ENCODE results near the gene MAPK13.
A peak's percentile ranks its signal among the peaks of the same experiment; 100 is the strongest.
"Not testable (repeated sequence)": the region's sequence is repeated elsewhere in the genome, so short reads cannot be mapped to it uniquely, and the experiment has no call there.

The MAPK13 gene

DNA sequence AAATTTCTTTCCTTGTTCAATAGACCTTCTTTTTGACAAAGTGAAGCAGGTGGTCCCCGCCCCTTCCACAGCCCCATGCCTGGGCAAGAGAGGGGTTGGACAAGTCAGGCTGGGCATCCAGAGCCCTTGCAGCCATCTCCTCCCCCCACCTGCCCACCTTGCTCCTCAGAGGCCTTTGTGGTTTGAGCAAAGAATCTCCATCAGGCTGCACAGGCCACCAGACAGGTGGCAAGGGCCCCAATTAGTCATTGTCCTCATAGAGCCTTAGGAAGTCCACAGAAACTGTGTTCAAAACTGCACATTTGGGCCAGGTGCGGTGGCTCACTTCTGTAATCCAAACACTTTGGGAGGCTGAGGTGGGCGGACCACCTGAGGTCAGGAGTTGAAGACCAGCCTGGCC lies 1.5 kb upstream of the MAPK13 start:
- no peak for DNase-seq

DNA sequence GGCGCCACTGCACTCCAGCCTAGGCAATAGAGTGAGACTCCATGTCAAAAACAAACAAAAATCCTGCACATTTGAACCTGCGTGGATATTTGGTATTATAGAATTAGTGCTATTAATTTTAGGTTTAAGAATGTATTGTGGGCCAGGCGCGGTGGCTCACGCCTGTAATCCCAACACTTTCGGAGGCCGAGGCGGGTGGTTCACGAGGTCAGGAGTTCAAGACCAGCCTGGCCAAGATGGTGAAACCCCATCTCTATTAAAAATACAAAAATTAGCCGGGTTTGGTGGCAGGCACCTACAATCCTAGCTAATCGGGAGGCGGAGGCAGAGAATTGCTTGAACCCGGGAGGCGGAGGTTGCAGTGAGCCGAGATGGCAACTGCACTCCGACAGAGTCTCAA lies 979 bp upstream of the MAPK13 start:
- DNase-seq = not testable (repeated sequence)

DNA sequence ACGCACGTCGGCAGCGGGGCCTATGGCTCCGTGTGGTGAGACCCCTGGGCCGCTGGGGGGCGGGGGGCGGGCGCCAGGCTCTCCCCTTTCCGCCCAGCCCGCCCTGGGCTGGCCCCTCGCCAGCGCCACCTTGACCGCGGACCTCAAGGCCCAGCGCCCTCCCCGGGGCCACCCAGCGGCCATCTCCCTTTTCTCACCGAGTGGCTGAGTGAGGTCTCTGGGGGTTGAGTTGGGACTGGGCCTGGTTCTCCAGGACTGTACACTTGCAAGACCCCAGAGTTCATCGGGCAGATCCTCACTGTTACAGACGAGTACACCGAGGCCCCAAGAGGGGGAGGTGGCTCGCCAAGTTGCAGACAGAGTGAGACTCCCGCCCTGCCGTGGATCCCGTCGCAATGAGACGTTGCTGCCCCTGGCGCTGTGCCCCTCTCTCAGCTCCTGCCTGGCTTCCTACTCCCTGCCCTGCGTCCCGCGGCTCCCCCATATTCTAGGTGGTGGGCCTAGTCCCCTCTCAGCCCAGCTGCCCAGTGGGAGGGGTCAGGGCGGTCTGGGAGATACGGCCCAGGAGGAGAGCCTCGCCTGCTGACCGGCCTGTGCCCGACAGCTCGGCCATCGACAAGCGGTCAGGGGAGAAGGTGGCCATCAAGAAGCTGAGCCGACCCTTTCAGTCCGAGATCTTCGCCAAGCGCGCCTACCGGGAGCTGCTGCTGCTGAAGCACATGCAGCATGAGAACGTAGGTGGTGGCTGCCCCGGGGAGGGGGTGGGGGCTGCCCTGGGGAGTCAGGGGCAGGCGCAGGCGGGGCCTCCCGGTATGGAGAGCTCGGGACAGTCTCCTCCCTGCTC lies 576 bp downstream of the MAPK13 start:
- no peak for DNase-seq

DNA sequence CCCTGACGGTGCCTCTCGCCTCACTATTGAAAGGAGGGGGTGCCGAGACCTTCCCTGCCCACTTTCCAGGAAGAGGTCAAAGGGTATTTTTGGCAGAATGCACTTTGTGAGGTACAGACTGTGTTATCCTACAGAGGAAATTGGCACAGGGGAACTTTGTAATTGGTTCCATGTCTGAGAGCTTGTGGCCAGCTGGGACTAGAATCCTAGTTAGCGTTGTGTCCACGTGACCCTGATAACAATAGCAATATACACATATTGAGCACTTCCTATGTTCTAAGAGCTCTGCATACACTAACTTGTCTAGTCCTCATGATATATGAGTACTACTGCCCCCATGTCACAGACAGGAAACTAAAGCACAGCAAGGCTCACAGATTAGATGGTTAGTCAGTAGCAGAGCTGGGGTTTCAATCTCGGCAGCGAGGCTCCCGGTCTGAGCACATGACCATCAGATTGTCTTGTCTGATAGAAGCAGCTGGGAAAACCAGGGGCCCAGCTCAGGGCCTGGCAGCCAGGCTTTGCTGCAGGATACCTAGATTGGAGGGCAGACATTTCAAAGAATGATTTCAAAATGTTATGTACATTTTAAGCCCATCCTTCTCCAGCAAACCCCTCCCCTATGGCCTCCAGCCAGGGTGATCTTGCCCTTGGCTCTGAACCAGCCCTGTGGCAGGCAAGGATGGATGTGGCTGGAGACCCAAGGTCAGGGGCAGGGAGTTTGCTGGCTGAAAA lies 1.4 kb downstream of the MAPK13 start:
- peak in 1 of 14 donors; percentile 12 for DNase-seq

DNA sequence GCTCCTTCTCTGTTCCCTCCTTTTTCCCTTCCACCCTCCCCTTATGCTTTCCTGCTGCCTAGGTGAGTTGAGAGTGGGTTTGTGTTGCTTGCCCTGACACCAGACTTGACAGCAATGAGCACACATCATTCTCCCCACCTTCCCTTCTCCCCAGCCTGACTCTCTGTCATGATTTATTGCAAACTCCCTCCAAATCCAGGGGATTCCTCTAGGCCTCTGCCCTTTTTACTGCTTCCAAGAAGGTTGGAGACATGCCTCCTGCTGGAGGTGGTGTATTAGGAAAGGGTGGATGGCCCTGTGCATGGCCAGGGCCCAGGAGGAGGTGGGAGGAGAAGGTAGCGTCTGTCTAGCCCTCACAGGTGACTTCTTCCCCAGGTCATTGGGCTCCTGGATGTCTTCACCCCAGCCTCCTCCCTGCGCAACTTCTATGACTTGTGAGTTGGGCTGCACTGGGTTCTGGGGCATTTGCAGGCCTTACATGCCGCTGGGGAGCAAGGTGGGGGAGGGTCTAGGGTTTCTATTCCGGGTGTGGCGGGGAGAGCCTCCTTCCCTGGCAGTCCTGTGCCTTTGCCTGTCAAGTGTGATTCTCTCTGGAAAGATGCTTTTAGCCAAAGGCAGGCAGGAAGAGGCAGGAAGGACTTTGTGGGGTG lies 2.1 kb downstream of the MAPK13 start:
- no peak for DNase-seq

DNA sequence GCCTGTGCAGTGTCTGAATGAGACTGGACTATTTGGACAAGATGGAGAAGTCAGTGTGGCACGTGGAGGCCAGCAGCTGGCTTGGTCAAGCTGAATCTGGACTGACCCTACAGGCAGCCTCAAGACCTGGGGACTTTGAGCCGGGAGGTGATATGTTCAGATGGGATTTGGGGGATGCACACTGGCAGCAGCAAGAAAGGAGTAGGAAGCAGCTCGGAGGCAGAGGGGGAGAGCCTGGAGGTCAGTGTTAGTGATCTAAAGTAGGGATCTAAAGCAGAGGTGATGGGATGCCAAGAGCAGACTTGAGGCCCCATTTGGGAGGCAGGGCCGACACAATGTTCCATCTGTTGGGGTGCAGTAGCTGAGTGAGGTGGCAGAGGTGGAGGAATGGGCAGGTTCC lies 2.8 kb downstream of the MAPK13 start:
- no peak for DNase-seq

DNA sequence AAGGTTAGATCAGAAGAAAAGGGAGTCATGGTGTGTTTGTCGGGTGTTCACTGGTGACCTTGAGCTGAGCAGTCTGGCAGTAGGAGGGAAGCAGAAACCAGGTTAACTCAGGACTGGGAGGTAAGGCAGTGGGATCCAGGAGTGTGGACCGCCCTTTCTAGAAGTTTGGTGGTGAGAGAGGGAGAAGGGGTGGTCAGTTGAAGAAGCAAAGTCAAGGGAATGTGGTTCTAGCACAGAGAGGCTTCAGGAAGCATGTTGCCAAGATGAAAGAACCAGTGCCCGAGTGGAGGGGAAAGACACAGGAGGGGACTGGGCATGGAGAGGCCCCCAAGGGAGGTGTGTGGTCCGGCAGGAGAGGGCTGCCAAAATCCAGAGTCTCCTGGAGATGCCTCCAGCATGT lies 3.6 kb downstream of the MAPK13 start:
- no peak for DNase-seq

DNA sequence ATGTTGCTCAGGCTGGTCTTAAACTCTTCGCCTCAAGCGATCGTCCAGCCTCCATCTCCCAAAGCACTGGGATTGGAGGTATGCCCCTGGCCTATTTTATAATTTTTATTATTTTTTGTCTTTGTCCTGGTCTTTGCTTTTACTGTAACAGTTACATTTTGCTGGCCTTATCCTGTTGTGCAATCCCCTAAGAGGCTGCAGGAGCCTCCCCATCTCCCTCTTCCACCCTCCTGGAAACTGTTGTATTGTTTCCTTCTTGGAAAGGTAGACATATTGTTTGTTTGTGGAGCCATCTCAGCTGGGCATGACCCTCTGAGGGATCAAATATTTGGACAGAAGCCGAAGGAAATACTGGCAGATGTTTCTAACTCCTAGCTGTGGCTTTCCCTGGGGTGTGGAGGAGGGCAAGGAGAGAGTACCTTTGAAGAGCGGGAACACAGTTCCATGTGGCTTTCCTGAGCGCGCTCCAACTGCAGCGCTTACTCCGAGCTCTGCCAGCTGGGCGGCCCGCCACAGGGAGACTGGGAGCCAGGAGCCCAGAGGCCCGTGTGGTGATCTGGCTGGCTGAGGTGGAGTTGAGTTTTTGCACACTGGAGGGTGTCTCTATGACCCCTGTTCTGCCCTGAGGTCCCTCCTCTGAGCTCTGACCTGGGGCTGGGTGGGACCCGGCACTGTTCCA lies 4.9 kb downstream of the MAPK13 start:
- DNase-seq = peak in 1 of 14 donors; percentile 49

DNA sequence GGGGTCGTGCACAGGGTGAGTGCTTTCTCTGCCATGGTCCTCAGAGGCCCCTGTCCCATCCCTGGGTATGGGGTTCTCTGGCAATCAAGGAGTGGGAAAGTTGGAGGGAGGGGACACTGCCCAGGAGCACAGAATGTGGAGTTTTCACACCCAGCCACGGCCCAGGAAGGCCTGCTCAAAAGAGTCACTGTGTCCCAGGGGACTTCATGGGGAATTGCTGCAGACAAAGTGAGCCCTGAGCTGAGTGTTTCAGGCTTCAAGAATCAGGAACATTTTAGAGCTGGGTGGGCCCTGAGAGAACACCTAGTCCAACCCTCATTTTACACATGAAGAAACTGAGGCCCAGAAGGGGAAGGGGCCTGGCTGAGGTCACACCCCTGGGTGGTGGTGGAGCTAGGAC lies 5.7 kb downstream of the MAPK13 start:
- no peak for DNase-seq

DNA sequence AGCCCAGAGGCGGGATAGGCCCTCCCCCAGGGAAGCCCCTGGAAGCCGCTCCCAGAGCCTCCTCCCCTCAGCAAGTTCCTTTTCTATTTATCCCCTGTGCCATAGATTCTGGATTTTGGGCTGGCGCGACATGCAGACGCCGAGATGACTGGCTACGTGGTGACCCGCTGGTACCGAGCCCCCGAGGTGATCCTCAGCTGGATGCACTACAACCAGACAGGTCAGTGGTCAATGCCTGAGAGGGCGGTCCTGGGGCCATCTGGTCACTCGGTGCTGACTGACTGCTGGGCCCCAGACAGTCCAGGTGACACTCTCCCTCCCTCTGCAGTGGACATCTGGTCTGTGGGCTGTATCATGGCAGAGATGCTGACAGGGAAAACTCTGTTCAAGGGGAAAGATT lies 6.2 kb downstream of the MAPK13 start:
- no peak for DNase-seq

DNA sequence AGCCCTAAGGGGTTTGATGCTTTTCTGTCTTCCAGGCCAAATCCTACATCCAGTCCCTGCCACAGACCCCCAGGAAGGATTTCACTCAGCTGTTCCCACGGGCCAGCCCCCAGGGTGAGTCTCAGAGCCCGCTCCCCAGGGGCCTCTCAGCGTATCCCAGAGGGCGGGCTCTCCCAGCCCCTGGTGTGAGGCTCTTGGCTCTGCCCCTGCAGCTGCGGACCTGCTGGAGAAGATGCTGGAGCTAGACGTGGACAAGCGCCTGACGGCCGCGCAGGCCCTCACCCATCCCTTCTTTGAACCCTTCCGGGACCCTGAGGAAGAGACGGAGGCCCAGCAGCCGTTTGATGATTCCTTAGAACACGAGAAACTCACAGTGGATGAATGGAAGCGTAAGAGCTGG lies 8.4 kb downstream of the MAPK13 start:
- DNase-seq = no peak

DNA sequence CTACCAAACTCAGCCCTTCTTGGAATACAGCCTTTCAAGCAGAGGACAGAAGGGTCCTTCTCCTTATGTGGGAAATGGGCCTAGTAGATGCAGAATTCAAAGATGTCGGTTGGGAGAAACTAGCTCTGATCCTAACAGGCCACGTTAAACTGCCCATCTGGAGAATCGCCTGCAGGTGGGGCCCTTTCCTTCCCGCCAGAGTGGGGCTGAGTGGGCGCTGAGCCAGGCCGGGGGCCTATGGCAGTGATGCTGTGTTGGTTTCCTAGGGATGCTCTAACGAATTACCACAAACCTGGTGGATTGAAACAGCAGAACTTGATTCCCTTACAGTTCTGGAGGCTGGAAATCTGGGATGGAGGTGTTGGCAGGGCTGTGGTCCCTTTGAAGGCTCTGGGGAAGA lies 9.1 kb downstream of the MAPK13 start:
- DNase-seq = no peak

DNA sequence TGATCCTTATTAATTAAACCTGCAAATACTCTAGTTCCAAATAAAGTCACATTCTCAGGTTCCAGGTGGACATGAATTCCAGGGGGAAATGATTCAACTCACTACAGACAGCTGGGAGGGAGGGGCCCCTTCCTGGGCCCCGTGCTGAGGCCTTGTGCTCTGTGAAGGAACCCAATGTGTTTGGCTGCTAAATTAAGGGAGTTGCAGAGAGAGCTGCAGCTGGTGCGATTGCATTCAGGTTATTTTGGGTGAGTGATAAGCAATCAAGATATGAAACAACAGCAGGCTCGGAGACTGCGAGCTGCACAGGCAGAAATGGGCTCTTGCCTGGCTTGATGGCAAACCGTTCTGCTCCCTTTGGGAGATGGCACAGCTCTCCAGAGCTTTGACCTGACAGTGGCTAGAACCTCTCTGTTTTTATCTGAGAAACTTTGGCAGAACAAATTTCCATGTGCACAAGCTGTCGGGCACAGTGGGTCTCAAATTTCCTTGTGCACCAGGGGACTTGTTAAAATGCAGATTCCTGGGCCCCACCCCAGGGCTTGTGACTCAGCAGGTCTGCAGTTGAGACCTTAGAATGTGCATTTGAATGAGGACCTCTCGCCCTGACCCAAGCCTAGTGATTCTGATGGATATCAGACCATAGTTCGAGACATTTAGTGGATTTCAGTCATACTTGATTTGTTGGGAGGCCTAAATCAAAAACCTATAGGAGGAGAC lies 9.8 kb downstream of the MAPK13 start:
- DNase-seq = peak in 1 of 14 donors; percentile 14

DNA sequence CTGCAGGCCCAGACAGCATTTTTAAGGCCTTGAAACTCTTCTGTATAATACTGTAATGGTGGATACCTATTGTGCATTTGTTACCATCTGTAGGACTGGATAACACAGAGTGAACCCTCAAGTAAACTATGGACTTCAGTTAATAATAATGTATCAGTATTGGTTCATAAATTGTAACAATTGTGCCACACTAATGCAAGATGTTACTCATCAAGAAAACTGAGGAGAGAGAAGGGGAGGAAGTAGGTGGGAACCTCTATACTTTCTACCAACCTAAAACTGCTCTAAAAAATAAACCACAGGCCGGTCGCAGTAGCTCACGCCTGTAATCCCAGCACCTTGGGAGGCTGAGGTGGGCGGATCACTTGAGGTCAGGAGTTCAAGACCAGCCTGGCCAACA lies 10.8 kb downstream of the MAPK13 start:
- DNase-seq = no peak

DNA sequence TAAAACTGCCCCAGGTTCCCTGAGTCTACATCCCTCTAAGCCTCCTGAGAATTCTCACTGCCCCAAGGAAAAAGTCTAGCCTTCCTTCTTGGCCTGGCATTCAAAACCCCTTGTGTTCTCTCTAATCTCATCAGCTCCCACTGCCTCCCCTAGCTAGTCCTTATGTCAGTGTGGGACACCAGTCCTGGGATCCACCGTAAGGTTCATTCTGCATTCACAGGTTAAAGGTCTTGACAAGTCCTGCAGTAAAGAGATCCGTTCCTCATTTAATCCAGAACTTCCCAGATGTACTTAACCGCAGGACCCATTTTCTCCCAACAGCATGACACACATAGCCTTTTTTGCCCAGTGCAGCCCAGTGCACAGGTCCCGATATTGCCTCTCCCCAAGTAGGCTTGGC lies 11.6 kb downstream of the MAPK13 start:
- no peak for DNase-seq

DNA sequence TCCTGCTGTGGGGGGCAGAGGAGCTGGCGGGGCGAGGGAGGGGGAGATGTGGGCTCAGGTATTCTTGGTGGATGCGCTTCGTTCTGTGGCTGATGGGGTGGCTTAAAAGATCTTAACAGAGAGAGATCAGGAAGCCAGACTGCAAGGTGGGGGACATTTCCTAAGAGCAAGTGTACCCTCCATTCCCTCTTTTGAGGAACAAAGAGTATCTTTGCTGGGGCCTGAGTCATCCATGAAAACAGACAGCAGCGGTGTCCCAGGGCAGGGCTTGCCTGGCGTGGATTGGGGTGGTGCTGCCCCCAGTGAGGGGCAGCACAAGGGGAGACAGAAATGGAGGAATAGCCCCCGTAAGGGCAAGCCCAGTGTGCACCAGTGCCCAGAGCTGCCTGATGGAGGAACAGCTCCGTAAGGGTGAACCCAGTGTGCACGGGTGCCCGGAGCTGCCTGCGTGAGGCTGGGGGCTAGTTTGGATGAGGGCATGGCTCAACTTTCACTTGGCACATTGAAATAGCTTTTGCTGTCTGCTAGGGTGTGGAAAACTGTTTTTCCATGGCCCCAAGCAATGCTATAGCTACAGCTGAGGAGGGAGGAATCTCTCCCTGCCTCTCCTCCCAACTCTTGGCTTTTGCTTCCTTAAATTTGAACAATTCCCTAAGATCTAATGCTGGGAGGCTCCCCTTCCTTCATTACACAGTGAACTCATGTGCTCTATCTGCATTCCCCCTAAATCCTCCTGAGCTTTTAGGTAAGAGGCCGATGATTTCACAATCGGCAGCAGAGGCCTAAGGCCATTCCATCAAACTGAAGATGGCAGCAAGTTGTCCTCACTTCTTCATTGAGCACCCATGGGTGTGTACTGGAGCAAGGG lies 12.9 kb downstream of the MAPK13 start:
- DNase-seq = no peak

DNA sequence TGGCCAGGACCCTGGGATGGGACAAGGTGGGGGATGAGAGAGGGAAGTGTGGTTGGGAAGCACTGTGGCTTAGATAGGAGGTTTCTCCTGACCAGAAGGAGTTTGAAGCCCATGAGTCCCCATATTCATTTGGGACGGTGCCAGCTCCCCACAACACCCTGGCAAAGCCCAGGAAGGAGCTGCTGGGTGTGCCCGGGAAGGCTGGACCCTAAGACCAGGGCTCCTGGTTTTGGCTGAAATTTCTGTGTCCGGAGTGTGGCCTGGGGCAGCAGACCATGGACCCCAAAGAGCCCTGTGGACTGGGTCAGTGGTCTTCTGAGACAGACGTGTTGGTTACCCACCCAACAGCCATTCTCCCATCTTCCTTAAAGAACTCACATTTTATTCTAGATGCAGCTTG lies 15.2 kb downstream of the MAPK13 start:
- DNase-seq = no peak

DNA sequence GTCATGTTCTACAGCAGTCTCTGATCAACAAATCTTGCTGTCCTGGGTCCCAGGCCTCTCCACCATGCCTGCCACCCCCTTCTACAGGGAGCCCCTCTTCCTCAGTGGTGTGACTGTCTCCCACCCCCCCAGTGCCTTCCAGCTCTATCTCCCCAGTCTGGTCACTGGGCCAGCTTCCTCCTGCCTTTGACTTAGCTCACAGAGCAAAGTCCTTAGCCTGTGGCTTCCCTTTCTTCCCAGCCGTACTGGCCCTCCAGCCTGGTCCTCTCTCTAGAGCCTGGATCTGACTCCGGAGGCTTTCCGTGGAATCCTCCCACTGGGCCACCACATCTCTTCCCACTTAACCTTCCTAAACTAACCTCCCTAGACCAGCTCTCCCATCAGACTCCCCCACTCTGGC lies 17.0 kb downstream of the MAPK13 start:
- DNase-seq = no peak

DNA sequence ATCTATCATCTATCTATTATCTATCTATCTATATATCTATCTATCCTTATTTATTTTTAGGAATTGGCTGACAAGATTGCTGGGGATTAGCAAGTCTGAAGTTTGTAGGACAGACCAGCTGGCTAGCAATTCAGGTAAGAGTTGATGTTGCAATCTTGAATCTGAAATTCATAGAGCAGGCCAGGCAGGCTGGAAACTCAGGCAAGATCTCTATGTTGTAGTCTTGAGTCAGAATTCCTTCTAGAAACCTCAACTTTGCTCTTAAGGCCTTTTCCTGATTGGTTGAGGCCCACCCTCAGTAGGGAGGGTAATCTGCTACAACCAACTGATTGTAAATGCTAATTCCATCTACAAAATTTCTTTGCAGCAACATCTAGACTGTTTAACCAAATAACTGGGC lies 19.2 kb downstream of the MAPK13 start:
- no peak for DNase-seq

DNA sequence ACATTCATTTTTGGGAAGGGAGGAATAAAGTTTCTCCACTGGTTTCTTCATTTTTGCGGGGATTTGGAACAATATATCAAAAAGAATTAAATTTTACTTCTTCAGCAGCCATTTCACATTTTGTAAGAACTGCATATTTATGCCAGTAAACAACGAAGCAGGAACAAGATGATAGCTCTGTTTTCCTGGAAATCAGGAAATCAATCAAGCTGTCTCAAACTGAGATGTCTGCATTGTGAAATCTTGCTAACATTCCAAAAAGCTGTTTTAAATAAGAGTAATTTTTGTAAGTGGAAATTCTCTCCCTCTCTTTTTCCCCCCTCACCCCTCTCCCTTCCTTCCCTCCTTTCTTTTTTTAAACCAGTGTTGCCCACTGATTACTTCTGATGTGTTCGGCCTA lies 20.0 kb downstream of the MAPK13 start:
- DNase-seq = no peak

DNA sequence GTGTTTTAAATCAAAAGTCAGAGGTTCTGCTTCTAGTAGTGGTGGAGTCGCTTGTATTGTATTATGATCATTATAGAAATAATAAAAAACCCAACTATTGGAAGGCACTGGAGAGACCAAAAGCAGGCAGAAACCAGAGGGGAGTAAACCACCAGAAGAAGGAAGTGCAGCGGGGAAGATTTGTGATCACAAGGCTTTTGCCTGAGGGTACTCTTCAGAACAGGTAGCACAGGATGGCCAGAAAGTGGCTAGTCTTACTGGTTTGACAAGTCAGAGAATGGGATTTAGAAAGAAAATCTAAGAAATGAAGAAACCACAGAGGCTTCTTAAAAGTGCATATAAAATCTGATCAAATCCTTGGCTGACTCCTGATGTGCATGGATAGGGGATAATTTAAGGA lies 24.0 kb downstream of the MAPK13 start:
- no peak for DNase-seq

All from C1 segment of cervical spinal cord (tissue), 14 donors.